Fibroblast of the aortic adventitia (primary cell): ENCODE data around the gene PRICKLE3. TPM values are rescaled to one million over a fixed set of nuclear protein-coding genes. Genes with fewer than 3 reads are reported as not detected.
"Not testable (repeated sequence)": the region's sequence is repeated elsewhere in the genome, so short reads cannot be mapped to it uniquely, and the experiment has no call there.

Experiments
- DNase-seq: peaks from one replicate; pipeline ENCODE4 v3.0.0-alpha.2; 2010; ENCODE audit warnings: low read depth
- H3K4me3 ChIP-seq: 2 replicates; pipeline ENCODE4 v1.5.1; 2011; ENCODE audit warnings: low read depth, mild to moderate bottlenecking, control low read depth, low read length, moderate library complexity
- small RNA-seq: library from RNA; depleted of rRNA; stranded (forward); fragments of <200 nt; gene quantifications from one replicate; pipeline ENCODE3, GENCODE V24; 2012
- total RNA-seq: library from RNA; depleted of rRNA; stranded (reverse); fragments of >200 nt; gene quantifications from 2 replicates; pipeline ENCODE4 v1.2.3, GENCODE V29; 2012; ENCODE audit warnings: low replicate concordance
- TF ChIP-seq, protein P1 (sequence below): IDR thresholded peaks from 2 replicates; pipeline ENCODE4 v1.5.1; 2011; ENCODE audit warnings: mild to moderate bottlenecking, low read length, control low read depth, inconsistent platforms; ENCODE audit not compliant: insufficient read depth

Gene PRICKLE3
- total RNA-seq, 1 donor: 5.0 TPM

DNA sequence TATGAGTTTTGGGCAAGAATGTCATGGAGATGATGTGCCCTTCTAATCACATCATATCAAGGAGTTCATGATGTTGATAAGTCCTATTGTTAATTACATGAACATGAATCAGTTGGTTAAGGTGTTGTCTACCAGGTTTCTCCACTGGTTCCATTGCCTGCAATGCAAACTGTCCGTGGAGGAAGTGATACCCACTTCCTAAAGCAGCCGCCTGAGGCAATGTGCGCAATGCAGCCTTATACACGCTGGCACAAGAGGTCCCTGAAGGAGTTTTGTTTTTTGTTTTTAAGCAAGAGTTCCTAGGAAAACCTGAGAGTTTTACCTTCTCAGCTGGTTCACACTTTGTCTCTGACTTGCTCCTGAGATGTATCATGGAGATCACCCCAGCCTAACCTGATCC is 56.7 kb downstream of the PRICKLE3 start:
- TF ChIP-seq, protein P1, sequence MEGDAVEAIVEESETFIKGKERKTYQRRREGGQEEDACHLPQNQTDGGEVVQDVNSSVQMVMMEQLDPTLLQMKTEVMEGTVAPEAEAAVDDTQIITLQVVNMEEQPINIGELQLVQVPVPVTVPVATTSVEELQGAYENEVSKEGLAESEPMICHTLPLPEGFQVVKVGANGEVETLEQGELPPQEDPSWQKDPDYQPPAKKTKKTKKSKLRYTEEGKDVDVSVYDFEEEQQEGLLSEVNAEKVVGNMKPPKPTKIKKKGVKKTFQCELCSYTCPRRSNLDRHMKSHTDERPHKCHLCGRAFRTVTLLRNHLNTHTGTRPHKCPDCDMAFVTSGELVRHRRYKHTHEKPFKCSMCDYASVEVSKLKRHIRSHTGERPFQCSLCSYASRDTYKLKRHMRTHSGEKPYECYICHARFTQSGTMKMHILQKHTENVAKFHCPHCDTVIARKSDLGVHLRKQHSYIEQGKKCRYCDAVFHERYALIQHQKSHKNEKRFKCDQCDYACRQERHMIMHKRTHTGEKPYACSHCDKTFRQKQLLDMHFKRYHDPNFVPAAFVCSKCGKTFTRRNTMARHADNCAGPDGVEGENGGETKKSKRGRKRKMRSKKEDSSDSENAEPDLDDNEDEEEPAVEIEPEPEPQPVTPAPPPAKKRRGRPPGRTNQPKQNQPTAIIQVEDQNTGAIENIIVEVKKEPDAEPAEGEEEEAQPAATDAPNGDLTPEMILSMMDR: no peak
- no peak for DNase-seq
- H3K4me3 ChIP-seq: no peak overlapping the region

DNA sequence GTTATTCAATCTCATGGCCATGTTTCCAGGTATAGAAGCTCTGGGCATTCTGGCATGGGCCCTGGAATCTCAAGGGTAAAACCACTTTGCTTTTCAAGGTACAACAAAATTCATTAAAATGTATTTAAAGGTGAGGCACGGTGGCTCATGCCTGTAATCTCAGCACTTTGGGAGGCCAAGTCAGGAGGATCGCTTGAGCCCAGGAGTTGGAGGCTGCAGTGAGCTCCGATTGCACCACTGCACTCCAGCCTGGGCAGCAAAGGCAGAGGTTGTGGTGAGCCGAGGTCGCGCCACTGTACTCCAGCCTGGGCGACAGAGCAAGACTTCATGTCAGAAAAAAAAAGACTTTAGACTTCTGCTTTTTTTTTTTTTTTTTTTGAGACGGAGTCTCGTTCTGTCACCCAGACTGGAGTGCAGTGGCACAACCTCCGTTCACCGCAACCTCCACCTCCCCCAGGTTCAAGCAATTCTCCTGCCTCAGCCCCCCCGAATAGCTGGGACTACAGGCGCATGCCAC is 58.4 kb downstream of the PRICKLE3 start:
- H3K4me3 ChIP-seq, DNase-seq: not testable (repeated sequence)

Small RNAs within 50 kb of the gene (small RNA-seq; reads per million reads assigned to genes)
- gene RN7SL262P: not detected

Other genes starting within 250 kb of the PRICKLE3 start
- gene OTUD5, start 228.8 kb downstream of the PRICKLE3 start, total RNA-seq: 15.5 and 26.0 TPM in 2 replicates
- gene KCND1, start 214.5 kb downstream of the PRICKLE3 start, total RNA-seq: 0.81 and 1.4 TPM in 2 replicates
- gene GRIPAP1, start 184.1 kb downstream of the PRICKLE3 start, total RNA-seq: 11.9 and 15.7 TPM in 2 replicates
- 18.9 and 50.5 TPM in 2 replicates for gene TFE3, start 143.0 kb downstream of the PRICKLE3 start, total RNA-seq
- 0.90 and 1.2 TPM in 2 replicates for gene CCDC120, start 127.4 kb downstream of the PRICKLE3 start, total RNA-seq
- gene PRAF2, start 112.4 kb downstream of the PRICKLE3 start, total RNA-seq: 2.6 and 17.8 TPM in 2 replicates
- 66.5 and 73.9 TPM in 2 replicates for gene WDR45, start 106.5 kb downstream of the PRICKLE3 start, total RNA-seq
- 12.5 and 18.2 TPM in 2 replicates for gene GPKOW, start 62.6 kb downstream of the PRICKLE3 start, total RNA-seq
- gene MAGIX, start 23.6 kb downstream of the PRICKLE3 start, total RNA-seq: 1.7 and 2.9 TPM in 2 replicates
- gene PLP2, start 14.5 kb downstream of the PRICKLE3 start, total RNA-seq: 8.7 and 93.2 TPM in 2 replicates
- gene SYP, start 13.8 kb upstream of the PRICKLE3 start, total RNA-seq: 0.16 and 0.18 TPM in 2 replicates
- gene CACNA1F, start 47.0 kb upstream of the PRICKLE3 start, total RNA-seq: not detected in 2 replicates
- gene CCDC22, start 49.1 kb upstream of the PRICKLE3 start, total RNA-seq: 6.5 and 13.6 TPM in 2 replicates
- not detected in 2 replicates for gene FOXP3, start 78.3 kb upstream of the PRICKLE3 start, total RNA-seq
- 4.2 and 6.9 TPM in 2 replicates for gene PPP1R3F, start 83.4 kb upstream of the PRICKLE3 start, total RNA-seq
- not detected in 2 replicates for gene GAGE10, start 117.3 kb upstream of the PRICKLE3 start, total RNA-seq
- not detected in 2 replicates for gene GAGE12J, start 135.7 kb upstream of the PRICKLE3 start, total RNA-seq
- not detected in 2 replicates for gene GAGE13, start 145.2 kb upstream of the PRICKLE3 start, total RNA-seq